Activated T-cell treated with anti-CD3 and anti-CD28 coated beads, Interleukin-2, amount 50 U/mL, for 24 hours (primary cell): Measurements from ENCODE around the gene KCNH6.

ENCODE experiments used
- DNase-seq: peaks from one replicate; pipeline ENCODE4 v3.0.0-alpha.2; 2020
- H3K27ac Mint-ChIP-seq: 2 replicates; pipeline ENCODE4 v1.8.0; 2020; ENCODE audit warnings: mild to moderate bottlenecking, mixed read lengths
- H3K27me3 Mint-ChIP-seq: 2 replicates; pipeline ENCODE4 v1.8.0; 2020; ENCODE audit warnings: mixed read lengths
- H3K36me3 Mint-ChIP-seq: 2 replicates; pipeline ENCODE4 v1.8.0; 2020; ENCODE audit warnings: low read depth, mixed read lengths
- H3K4me1 Mint-ChIP-seq: 2 replicates; pipeline ENCODE4 v1.8.0; 2020; ENCODE audit warnings: low read depth, mixed read lengths
- H3K4me3 Mint-ChIP-seq: 2 replicates; pipeline ENCODE4 v1.8.0; 2020; ENCODE audit warnings: mild to moderate bottlenecking, moderate library complexity, mixed read lengths
- H3K9me3 Mint-ChIP-seq: 2 replicates; pipeline ENCODE4 v1.8.0; 2020; ENCODE audit warnings: mixed read lengths

KCNH6 gene

GRCh38 chr17:63495491-63495890, 27.7 kb upstream of the KCNH6 start:
- Mint-ChIP-seq H3K27me3 (no peaks in the 10 kb centered on the region), H3K4me1 (no peaks in the 10 kb centered on the region), H3K9me3 (no peaks in the 10 kb centered on the region), H3K27ac (no peak overlapping the region), H3K4me3 (no peak overlapping the region), H3K36me3 (no peaks in the 10 kb centered on the region)
- DNase-seq = no peak

- no peak for DNase-seq
- Mint-ChIP-seq H3K27ac (no peak overlapping the region), H3K4me3 (no peak overlapping the region), H3K4me1 (no peaks in the 10 kb centered on the region), H3K36me3 (no peaks in the 10 kb centered on the region), H3K9me3 (no peaks in the 10 kb centered on the region), H3K27me3 (no peaks in the 10 kb centered on the region)
Observed at GRCh38 chr17:63496177-63496576, 27.0 kb upstream of the KCNH6 start.

GRCh38 chr17:63496663-63497400, 26.3 kb upstream of the KCNH6 start:
- DNase-seq = no peak
- no peak overlapping the region for H3K27ac Mint-ChIP-seq
- no peaks in the 10 kb centered on the region for H3K9me3 Mint-ChIP-seq
- peaks cover 5% of the 10 kb centered on the region for H3K27me3 Mint-ChIP-seq
- no peak overlapping the region for H3K4me3 Mint-ChIP-seq
- no peaks in the 10 kb centered on the region for H3K36me3 Mint-ChIP-seq
- H3K4me1 Mint-ChIP-seq = no peaks in the 10 kb centered on the region

GRCh38 chr17:63497708-63498483, 25.3 kb upstream of the KCNH6 start:
- H3K27me3 Mint-ChIP-seq = peaks cover 7% of the 10 kb centered on the region
- no peak overlapping the region for H3K4me3 Mint-ChIP-seq
- no peaks in the 10 kb centered on the region for H3K9me3 Mint-ChIP-seq
- peaks cover 3% of the 10 kb centered on the region for H3K4me1 Mint-ChIP-seq
- H3K27ac Mint-ChIP-seq = no peak overlapping the region
- no peak for DNase-seq
- no peaks in the 10 kb centered on the region for H3K36me3 Mint-ChIP-seq

GRCh38 chr17:63498626-63499195, 24.4 kb upstream of the KCNH6 start:
- no peaks in the 10 kb centered on the region for H3K36me3 Mint-ChIP-seq
- no peak overlapping the region for H3K4me3 Mint-ChIP-seq
- no peak for DNase-seq
- H3K27me3 Mint-ChIP-seq = peaks cover 11% of the 10 kb centered on the region
- H3K9me3 Mint-ChIP-seq = no peaks in the 10 kb centered on the region
- peaks cover 5% of the 10 kb centered on the region for H3K4me1 Mint-ChIP-seq
- no peak overlapping the region for H3K27ac Mint-ChIP-seq

- no peak for DNase-seq
- no peak overlapping the region for H3K27ac Mint-ChIP-seq
- peaks cover 5% of the 10 kb centered on the region for H3K4me1 Mint-ChIP-seq
- peaks cover 6% of the 10 kb centered on the region for H3K9me3 Mint-ChIP-seq
- H3K27me3 Mint-ChIP-seq = peaks cover 27% of the 10 kb centered on the region
- H3K36me3 Mint-ChIP-seq = no peaks in the 10 kb centered on the region
- H3K4me3 Mint-ChIP-seq = no peak overlapping the region
Observed at GRCh38 chr17:63500543-63501390, 22.4 kb upstream of the KCNH6 start.

- Mint-ChIP-seq H3K27me3 (peaks cover 40% of the 10 kb centered on the region), H3K27ac (no peak overlapping the region), H3K4me1 (peaks cover 5% of the 10 kb centered on the region), H3K9me3 (peaks cover 6% of the 10 kb centered on the region), H3K4me3 (no peak overlapping the region), H3K36me3 (no peaks in the 10 kb centered on the region)
- DNase-seq = no peak
Observed at GRCh38 chr17:63503341-63503705, 19.8 kb upstream of the KCNH6 start.

- Mint-ChIP-seq H3K27me3 (peaks cover 43% of the 10 kb centered on the region), H3K9me3 (peaks cover 6% of the 10 kb centered on the region), H3K4me3 (no peak overlapping the region), H3K27ac (no peak overlapping the region), H3K36me3 (no peaks in the 10 kb centered on the region), H3K4me1 (peaks cover 5% of the 10 kb centered on the region)
- no peak for DNase-seq
Observed at GRCh38 chr17:63504261-63504660, 18.9 kb upstream of the KCNH6 start.

- H3K4me3 Mint-ChIP-seq = no peak overlapping the region
- peaks cover 5% of the 10 kb centered on the region for H3K4me1 Mint-ChIP-seq
- no peaks in the 10 kb centered on the region for H3K36me3 Mint-ChIP-seq
- no peak overlapping the region for H3K27ac Mint-ChIP-seq
- peaks cover 6% of the 10 kb centered on the region for H3K9me3 Mint-ChIP-seq
- H3K27me3 Mint-ChIP-seq = peaks cover 43% of the 10 kb centered on the region
- DNase-seq = no peak
Observed at GRCh38 chr17:63505341-63505740, 17.8 kb upstream of the KCNH6 start.

GRCh38 chr17:63506627-63507026, 16.5 kb upstream of the KCNH6 start:
- no peak overlapping the region for H3K4me3 Mint-ChIP-seq
- DNase-seq = no peak
- peaks cover 6% of the 10 kb centered on the region for H3K9me3 Mint-ChIP-seq
- H3K27me3 Mint-ChIP-seq = peaks cover 40% of the 10 kb centered on the region
- H3K27ac Mint-ChIP-seq = no peak overlapping the region
- peaks cover 5% of the 10 kb centered on the region for H3K4me1 Mint-ChIP-seq
- no peaks in the 10 kb centered on the region for H3K36me3 Mint-ChIP-seq

- Mint-ChIP-seq H3K27me3 (peaks cover 20% of the 10 kb centered on the region), H3K9me3 (no peaks in the 10 kb centered on the region), H3K27ac (no peak overlapping the region), H3K4me1 (peaks cover 4% of the 10 kb centered on the region), H3K4me3 (no peak overlapping the region), H3K36me3 (no peaks in the 10 kb centered on the region)
- DNase-seq = no peak
Observed at GRCh38 chr17:63511331-63511730, 11.8 kb upstream of the KCNH6 start.

- H3K36me3 Mint-ChIP-seq = no peaks in the 10 kb centered on the region
- H3K9me3 Mint-ChIP-seq = no peaks in the 10 kb centered on the region
- no peak overlapping the region for H3K4me3 Mint-ChIP-seq
- no peak for DNase-seq
- H3K4me1 Mint-ChIP-seq = peaks cover 13% of the 10 kb centered on the region
- no peak overlapping the region for H3K27ac Mint-ChIP-seq
- peaks cover 14% of the 10 kb centered on the region for H3K27me3 Mint-ChIP-seq
Observed at GRCh38 chr17:63512388-63512787, 10.8 kb upstream of the KCNH6 start.

- H3K9me3 Mint-ChIP-seq = no peaks in the 10 kb centered on the region
- peaks cover 14% of the 10 kb centered on the region for H3K27me3 Mint-ChIP-seq
- no peak overlapping the region for H3K27ac Mint-ChIP-seq
- H3K36me3 Mint-ChIP-seq = no peaks in the 10 kb centered on the region
- no peak for DNase-seq
- H3K4me1 Mint-ChIP-seq = peaks cover 15% of the 10 kb centered on the region
- no peak overlapping the region for H3K4me3 Mint-ChIP-seq
Observed at GRCh38 chr17:63512896-63513644, 10.1 kb upstream of the KCNH6 start.

- Mint-ChIP-seq H3K9me3 (no peaks in the 10 kb centered on the region), H3K4me1 (peaks cover 15% of the 10 kb centered on the region), H3K27me3 (peaks cover 8% of the 10 kb centered on the region), H3K27ac (no peak overlapping the region), H3K36me3 (no peaks in the 10 kb centered on the region), H3K4me3 (no peak overlapping the region)
- no peak for DNase-seq
Observed at GRCh38 chr17:63514477-63514876, 8.7 kb upstream of the KCNH6 start.
